Measurements from ENCODE around the gene CBR1. TPM values are rescaled to one million over a fixed set of nuclear protein-coding genes. Genes with fewer than 3 reads are reported as not detected.

Gene CBR1
- total and polyA plus RNA-seq, 9 of the 15 experiments (the other 6 are each of a cell fraction or from before 2014, with no cell fraction given): 2.5 to 33.8 (median 15.1) TPM

- ChIA-PET POLR2A (interaction anchor here (0.9 kb wide), 1 partner anchor 19 kb away, joined by 3 read pairs; the partner anchor contains the start of gene SETD4), CTCF (ENCODE audit: low intra/inter-chr PET ratio) (interaction anchor here (0.6 kb wide), 1 partner anchor 950 kb away, joined by 3 read pairs; no protein-coding TSS in a partner anchor)
- peak; percentile 34 to 52 (median 48) for DNase-seq (ENCODE audit: extremely low read depth in 1 of 4, low spot score in 3 of 4)
- TF ChIP-seq ZNF124 (CRISPR knock-in tag; IDR thresholded peaks at IDR 0.05) (no peak), ZNF583 (CRISPR knock-in tag; IDR thresholded peaks at IDR 0.05) (no peak), ZBTB9 (CRISPR knock-in tag; IDR thresholded peaks at IDR 0.05) (no peak), ATF6 (CRISPR knock-in tag; IDR thresholded peaks at IDR 0.05) (no peak), ZNF347 (CRISPR knock-in tag; IDR thresholded peaks at IDR 0.05; ENCODE audit: low read depth) (no peak), ARID3A (IDR thresholded peaks at IDR 0.05; ENCODE audit: borderline replicate concordance, low read depth, low read length) (no peak), CREB1 (IDR thresholded peaks at IDR 0.05) (no peak), CREB1 (CRISPR knock-in tag; IDR thresholded peaks at IDR 0.05) (no peak), GATA2 (CRISPR knock-in tag; IDR thresholded peaks at IDR 0.05) (peak; percentile 24; the same call in 1 of the 2 replicates), ID3 (CRISPR knock-in tag; IDR thresholded peaks at IDR 0.05) (no peak), ID3 (tag; IDR thresholded peaks at IDR 0.05) (peak; percentile 55; the same call in 1 of the 2 replicates), XRCC5 (IDR thresholded peaks at IDR 0.05; ENCODE audit: low read depth, low read length) (no peak), ZNF395 (CRISPR knock-in tag; IDR thresholded peaks at IDR 0.05) (no peak), TEAD1 (CRISPR knock-in tag; IDR thresholded peaks at IDR 0.05) (no peak)
These were observed 9.8 kb downstream of the CBR1 start for GRCh38 chr21:36079671-36080070.

More at GRCh38 chr21:36079671-36080070, 9.8 kb downstream of the CBR1 start:
- FAIRE-seq (no peak), ATAC-seq (peak; percentile 39)
- Histone ChIP-seq H3K4me3 (no peak overlapping the region), H2AFZ (ENCODE audit: low read depth, low read length) (peak overlapping the region; percentile 95), H3K27ac (ENCODE audit: extremely low read depth, low read depth, low read length) (peak overlapping the region; percentile 70), H3K4me2 (ENCODE audit: insufficient read depth, low read length) (peak overlapping the region; percentile 70; the same call in 1 of the 2 replicates), H3K79me2 (ENCODE audit: control insufficient read depth, insufficient read depth, low read length) (no peaks in the 10 kb centered on the region), H3K9me3 (replicated peaks; ENCODE audit: control insufficient read depth, insufficient read depth, low read depth, low read length) (peaks cover 3% of the 10 kb centered on the region), H3K4me1 (replicated peaks in 1 of 2; ENCODE audit: control insufficient read depth in 2 of 2, insufficient read depth in 2 of 2, low read length in 2 of 2) (peaks cover 7 to 43% of the 10 kb centered on the region in 2 experiments; a peak in 4 of 5 replicates), H3K36me3 (ENCODE audit: control insufficient read depth, insufficient read depth, low read length) (no peaks in the 10 kb centered on the region), H3K9me1 (ENCODE audit: control insufficient read depth, insufficient read depth, low read length) (no peaks in the 10 kb centered on the region), H3K27me3 (ENCODE audit: control insufficient read depth in 2 of 2, insufficient read depth in 2 of 2, low read length in 2 of 2) (no peaks in the 10 kb centered on the region), H3K9ac (ENCODE audit: insufficient read depth in 1 of 2, low read depth in 2 of 2, low read length in 2 of 2) (peak overlapping the region in 1 of 2 experiments; percentile 65; a peak in 2 of 4 replicates), H4K20me1 (replicated peaks; ENCODE audit: control insufficient read depth, insufficient read depth, low read length) (no peaks in the 10 kb centered on the region)
- in situ Hi-C loops (cut with MboI) (no loop called here), intact Hi-C loops (cut with micrococcal nuclease) (no loop called here)
- BruUV-seq (replicated peaks): no TSS peak
- 72% methylated on average over 8 of the region's 8 CpGs for WGBS (ENCODE audit: insufficient coverage, low coverage, missing lambda C conversion rate)

Measured in K562 (cell line).